Measurements from ENCODE around the gene KRCC1.

- TF ChIP-seq CTCF (IDR thresholded peaks at IDR 0.05; ENCODE audit: low read depth, low read length, poor library complexity, severe bottlenecking) = no peak
- no peak for TF ChIP-seq EZH2phosphoT487 (IDR thresholded peaks at IDR 0.05; ENCODE audit: borderline replicate concordance, low read length)
Observed at GRCh38 chr2:88022669-88022921, 33.0 kb downstream of the KRCC1 start.
